NCI-H1694 (cell line): ENCODE results near the gene WDFY1.
"Not testable (repeated sequence)": the region's sequence is repeated elsewhere in the genome, so short reads cannot be mapped to it uniquely, and the experiment has no call there.

Experiments used
- DNase-seq: peaks from one replicate; lab custom pipeline; 2025; lab: John Stamatoyannopoulos, UW

The WDFY1 gene

DNA sequence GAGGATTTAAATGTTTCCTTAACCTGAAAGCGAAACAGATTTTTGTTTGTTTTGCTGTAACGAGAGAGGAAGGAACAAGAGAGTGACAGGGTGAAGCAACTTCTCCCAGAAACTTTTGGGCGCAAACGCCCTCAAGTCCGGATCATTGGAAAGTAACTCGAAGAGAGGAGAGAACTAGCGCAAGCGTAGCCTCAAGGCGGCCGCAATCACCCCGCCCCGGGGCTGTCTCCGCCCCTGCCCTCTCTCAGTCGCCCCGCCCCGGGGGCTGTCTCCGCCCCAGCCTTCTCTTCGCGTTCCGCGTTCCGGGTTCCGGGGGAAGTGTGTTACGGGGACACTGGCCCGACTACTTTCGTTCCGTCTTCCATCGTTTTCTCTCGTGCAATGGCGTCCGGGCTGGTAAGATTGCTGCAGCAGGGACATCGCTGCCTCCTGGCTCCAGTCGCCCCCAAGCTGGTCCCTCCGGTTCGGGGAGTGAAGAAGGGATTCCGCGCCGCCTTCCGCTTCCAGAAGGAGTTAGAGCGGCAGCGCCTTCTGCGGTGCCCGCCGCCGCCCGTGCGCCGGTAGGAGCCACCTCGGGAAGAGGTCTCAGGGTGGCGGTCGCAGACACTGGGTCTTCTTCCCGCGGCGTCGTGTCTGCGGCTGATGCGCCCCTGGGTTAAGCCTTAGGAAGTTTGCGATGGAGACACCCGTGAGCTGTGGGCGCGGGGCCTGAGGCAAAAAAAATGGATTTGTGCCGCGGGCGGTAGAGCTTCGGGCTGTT is 12.1 kb upstream of the WDFY1 start, which contains the start of gene MRPL44:
Gene MRPL44 (plus strand): TSS at position 372 of the 760 bp plus-strand sequence. CDS start 10 bp downstream, at position 382.
- peak; percentile 89 for DNase-seq

DNA sequence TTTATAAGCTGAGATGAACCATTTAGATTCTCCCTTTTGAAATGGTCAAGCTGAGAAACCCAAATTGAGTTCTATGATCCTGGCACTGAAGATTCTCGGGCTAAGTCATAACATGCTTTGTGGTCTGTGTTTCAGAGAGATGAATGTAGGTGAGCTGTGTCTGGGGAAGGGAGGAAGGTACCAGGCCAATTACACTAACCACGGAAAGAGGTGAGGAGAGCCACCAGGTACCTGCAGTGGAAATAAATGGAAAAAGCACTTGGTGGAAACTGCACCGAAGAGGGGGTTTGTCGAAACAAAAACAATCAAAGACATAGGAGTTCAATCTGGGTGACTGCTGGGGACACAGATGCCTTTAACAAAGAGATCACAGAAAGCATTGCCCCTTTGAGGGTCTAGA is 11.2 kb upstream of the WDFY1 start:
- DNase-seq = no peak

DNA sequence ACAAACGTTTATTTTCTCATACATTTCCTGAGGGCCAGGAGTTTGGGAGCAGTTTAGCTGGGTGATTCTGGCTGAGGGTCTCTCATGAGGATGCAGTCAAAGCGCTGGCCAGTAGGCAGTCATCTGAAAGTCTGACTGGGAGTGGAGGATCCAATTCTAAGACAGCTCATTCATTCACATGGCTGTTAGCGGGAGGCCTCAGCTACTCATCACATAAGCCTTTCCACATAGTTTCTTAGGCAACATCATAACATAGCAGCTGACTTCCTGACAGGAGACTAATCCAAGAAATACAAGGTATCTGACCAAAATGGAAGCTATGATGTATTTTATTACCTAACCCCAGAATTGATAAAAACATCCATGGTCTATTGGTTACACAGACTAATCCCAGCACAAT is 9.3 kb upstream of the WDFY1 start:
- DNase-seq = no peak

DNA sequence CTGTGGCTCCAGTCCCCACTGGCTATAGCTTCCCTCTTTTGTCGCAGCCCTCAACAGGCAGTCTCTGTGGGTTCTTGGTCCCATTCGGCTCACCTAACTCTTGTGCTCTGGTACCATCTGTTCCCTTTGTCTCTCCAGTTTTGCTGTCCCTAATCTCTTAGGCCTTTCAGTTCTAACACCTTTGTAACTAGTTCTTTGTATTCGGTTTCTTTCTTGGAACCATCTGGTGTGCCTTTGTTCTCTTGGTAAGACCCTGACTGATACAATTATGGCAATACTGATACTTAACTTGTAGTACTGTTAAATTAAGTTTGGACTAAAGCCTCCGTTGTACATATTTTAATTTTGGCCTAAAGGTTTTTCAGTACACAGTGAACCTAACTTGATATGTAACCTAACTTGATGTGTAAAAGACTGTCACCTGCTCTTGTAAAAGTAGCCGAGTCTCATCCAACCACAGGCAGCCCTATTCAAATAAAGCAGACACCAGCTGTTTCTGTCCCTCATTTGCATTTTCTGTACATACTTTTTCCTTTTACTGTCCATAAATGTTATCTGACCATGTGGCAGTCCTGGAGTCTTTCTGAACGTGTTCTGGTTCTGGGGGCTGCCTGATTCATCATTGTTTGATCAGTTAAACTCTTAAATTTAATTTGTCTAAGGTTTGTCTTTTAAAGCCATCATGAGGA is 7.3 kb upstream of the WDFY1 start:
- DNase-seq = no peak

DNA sequence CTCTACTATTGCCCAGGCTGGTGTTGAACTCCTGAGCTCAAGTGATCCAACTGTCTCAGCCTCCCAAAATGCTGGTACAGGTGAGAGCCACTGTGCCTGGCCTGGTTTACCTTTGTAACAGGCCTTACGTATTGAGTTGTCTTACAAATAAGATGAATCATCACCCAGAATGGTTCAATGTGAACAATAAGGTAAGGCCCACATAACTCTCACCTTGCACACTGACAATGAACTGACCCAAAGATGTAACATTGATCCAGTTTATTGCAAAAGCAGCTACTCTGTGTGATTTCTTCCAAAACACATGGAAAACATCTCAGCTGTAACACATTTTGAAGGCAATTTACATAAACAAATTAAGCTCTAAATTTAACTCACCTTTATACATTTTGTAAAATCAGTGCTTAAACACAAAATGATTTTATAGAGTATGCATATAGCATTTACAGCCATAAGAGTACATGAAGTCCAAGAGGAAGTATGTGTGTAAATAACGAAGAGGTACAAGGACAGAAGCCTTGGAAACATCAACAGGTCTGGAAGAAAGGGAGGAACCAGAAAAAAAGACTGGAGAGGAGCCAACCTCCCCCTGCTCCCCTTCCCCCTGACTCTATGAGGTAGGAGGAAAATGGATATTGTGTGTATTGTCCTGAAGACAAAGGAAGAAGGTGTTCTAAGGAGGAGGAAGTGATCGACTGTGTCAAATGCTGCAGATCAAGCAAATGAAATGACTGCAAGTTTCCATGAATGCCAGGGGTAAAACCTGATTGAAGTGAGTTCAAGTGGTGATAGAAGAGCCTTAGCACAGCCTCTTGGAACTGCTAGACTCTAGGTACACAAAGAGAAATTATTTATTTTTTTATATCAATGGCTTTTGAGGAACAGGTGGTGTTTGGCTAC is 5.6 kb upstream of the WDFY1 start:
- no peak for DNase-seq

DNA sequence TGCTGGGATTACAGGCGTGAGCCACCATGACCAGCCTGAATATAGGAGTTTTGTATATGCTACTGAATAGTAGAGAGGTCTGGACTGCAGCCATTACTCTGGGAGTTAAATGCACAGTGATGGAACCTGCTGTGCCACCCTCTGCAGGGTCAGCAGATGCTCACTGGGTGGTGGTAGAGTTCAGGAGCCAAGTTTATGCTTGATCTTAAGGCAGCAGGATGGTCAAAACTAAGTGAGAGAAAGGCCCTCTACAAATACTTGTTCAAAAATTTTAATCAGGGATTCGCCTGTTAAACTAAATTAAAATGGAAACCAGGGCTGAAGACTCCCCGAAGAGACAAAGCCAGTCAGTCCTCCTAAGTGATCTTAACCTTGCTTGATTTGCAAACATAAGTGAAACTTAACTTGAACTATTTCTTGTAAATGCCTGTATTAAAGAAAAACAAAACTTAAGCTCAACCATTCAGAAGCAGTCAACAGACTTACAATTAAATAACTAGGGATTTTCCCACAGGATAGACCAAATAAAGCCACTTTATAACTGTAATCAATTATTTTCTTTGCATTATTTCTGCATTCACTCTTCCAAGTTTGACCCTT is 4.2 kb upstream of the WDFY1 start:
- DNase-seq = no peak

DNA sequence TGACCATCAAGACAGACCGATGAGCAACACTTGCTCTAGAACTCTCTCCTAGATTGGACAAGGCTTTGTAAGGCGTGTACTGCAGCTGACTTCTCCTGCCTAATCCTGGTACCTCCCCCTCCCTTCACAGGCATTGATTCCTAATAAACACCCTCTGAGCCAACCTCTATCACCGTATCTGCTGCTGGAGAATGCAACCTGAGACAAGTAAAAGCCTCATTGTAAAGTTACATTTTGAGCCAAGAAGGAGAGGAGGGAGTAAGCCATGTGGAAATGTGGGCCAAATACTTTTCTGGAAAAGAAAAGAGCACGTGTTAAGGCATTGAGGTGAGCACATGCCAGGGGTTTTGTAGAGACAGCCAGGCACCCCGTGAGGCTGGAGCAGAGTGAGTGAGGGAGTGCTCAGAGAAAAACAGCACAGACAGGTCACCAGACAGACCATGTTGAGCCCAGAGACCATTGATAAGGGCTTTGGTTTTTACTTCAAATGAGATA is 2.6 kb upstream of the WDFY1 start:
- DNase-seq = no peak

DNA sequence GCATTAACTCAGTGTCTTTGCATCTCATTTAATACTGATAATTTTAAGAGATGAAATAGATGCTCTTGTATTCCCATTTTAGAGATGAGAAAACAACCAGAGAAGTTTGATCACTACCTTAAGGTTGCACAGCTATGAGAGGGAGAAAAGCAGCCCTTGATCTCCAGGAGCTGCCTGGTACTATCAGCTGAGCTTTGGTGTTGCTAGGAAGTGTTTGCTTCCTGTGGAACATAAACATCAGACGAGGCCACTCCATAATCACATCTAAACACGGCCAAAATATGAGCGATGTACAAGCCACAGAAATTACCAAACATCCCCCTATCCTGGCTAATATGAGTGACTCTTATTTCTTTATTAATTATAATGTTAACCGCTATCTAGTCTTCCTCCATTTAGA is 620 bp upstream of the WDFY1 start:
- DNase-seq = no peak

DNA sequence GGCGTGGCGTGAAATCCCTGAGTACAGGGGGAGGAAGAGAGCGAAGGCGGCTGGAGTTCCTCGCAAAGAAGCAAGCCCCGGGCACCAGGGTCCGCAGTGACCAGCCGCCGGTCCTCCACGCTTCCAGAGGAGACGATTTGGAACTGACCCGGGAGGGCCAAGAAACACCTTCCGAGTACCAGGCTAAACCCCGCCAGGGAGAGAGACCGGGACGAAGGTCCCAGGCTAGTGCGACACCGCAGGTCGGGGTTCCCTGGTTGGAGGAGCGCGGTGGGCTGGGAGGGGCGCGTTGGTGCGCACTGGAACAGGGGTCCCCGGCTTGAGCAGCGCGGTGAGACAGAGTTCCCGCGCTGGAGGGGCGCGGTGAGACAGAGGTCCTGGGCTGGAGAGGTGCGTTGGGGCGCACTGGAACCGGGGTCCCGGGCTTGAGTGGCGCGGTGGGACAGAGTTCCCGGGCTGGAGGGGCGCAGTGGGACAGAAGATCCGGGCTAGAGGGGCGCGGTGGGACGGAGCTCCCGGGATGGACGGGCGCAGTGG is 901 bp downstream of the WDFY1 start:
- no peak for DNase-seq

DNA sequence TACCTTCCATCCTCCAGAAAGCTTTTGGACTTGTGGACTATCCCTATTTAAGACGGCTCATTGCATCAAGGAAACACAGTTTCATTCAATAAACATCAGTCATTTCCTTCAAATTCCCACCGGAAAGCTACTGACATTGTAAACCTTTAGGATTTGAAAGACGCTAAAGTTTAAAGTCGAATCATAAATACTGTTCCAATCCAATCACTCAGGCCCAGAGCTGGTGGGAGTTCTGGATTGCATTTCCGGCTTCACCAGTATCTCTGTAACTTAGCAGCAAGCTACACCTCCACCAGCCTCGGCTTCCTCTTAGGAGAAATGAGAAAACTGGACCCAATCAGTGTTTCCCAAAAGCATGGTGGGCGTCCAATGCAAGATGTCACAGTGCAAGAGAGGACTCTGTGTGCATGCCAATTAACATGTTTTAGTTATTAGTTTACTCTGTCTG is 1.6 kb downstream of the WDFY1 start:
- no peak for DNase-seq

DNA sequence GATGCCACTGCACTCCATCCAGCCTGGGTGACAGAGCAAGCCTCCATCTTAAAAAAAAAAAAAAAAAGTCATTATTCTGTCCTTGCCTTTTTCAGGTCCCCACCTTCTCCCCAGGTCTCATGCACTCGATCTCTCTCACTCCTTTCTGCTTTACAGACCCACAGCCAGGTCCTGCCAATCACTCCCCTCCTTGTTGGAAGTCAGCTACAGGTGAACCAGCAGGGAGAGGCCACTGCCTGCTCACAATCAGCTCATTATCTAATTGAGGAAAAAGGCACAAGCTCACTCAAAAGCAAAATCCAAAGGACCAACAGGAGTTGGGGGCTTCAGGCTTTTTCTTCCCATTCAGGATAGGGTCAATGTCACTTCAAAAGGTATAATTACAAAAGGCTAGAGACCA is 2.0 kb downstream of the WDFY1 start:
- DNase-seq = no peak

DNA sequence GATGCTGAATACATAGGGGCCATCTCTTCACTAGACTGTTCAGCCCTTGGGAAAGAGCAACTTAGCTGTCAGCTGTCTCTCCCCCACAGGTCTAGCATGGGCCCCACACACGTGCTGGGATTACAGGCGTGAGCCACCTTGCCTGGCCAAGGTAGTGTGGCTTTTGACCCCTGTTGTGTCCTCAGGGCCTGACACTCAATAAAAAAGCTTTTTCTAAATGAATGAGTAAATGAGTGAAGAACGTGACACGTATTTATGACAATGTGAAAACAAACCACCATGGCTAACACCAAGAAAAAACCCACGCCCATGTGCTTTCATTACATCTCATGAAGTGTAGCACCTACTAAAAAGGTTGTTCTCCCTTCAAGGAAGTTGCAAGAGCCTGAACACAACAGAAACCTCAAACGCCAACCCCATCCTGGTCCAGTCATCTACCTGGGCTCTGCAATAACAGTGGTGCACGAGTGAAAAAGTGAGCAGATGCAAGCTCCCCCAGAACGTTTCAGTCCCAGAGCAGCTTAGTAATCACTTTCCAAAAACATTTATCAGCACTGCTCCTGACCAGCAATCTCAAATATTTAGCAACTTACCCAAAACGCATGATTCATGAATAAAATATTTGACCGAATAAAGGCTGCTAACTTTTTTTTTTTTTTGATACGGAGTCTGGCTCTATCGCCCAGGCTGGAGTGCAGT is 3.4 kb downstream of the WDFY1 start:
- DNase-seq = no peak

DNA sequence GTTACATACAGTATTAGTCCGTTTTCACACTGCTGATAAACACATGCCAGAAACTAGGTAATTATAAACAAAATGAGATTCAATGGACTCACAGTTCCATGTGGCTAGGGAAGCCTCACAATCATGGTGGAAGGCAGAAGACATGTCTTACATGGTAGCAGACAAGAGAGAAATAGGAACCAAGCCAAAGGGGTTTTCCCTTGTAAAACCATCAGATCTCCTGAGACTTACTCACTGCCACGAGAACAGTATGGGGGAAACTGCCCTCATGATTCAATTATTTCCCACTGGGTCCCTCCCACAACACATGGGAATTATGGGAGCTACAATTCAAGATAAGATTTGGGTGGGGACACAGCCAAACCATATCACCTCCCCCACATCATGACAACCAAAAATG is 5.7 kb downstream of the WDFY1 start:
- DNase-seq = not testable (repeated sequence)

DNA sequence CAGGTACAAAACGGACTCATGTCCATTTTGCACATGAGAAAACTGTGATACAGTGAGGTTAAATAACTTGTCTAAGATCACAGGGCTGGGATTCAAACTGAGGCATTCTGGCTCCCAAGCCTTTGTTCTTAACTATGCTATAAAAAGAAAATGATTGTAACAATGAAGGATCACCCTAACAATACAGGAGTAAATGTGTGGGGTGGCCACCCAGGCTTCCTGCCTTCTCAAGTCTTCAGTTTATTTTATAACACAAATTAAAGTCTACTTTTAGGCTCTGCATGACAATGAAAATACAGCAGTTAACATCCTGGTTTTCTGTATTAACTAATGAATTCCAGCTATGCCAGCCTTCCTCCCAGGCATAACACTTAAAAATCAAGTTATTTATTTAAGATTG is 7.6 kb downstream of the WDFY1 start:
- DNase-seq = no peak

DNA sequence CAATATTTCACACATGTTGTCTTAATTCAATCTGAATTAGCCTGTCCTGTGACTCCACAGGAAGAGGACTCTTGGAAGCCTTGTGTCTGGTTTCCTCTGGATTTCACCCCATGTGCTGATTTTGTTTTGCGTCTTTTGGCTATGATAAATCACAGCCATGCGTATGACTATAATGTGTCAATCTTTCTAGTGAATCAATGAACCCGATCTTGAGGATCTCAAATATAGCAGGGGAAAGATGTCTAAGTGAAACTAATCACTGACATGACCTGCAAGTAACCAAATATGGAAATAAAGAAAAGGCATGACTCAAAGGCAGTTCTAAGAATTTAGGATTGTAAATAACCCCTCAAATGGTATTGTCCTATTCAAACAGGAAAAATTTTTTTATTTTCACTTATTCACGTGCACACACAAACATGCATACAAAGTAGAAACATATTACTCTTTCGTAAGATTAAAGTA is 8.2 kb downstream of the WDFY1 start:
- DNase-seq = no peak

DNA sequence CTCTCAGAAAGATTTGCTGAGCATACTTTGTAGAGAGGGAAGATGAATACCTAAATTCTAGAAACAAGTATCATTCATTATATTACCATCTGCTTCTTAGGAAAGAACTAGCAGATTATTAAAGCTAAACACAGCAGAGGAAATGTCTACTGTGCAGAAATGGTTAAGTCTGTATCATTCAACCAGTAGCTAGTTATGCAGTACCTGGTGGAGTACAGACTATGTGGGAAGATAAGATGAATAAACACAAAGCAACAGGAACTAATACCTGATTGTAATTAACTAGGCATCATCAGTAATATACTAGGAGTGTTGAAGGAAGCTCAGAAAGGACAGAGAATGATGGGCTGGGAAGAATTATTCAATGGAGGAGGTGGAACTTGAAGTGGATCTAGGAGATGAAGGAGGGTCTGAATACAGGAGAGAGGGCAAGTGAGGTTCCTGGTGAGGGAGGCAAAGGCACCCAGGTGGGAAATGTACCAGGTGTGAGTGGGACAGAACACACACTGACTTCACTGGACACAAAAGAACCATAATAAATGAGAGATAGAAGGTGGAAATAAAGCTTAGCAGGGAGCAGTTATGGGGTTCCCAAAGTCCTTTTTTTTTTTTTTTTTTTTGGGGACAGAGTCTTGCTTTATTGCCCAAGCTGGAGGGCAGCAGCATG is 9.5 kb downstream of the WDFY1 start:
- no peak for DNase-seq

DNA sequence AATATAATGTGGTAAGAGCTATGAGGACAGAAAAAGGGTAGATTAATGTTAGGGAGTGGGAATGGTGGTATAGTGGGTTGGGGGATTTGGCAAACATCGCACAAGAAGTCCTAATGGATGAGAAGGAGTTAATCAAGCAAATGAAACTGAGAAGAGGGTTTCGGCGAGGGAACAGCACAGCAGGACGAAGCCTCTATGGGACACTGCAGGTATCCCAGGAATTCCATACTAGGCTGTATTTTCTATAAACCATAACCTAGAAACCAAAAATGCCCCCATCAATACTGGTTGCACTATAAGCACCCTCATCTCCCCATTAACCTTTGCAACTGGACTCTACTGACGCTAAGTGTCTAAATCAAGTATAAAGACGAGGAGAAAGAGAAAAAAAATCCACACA is 10.3 kb downstream of the WDFY1 start:
- DNase-seq = no peak

DNA sequence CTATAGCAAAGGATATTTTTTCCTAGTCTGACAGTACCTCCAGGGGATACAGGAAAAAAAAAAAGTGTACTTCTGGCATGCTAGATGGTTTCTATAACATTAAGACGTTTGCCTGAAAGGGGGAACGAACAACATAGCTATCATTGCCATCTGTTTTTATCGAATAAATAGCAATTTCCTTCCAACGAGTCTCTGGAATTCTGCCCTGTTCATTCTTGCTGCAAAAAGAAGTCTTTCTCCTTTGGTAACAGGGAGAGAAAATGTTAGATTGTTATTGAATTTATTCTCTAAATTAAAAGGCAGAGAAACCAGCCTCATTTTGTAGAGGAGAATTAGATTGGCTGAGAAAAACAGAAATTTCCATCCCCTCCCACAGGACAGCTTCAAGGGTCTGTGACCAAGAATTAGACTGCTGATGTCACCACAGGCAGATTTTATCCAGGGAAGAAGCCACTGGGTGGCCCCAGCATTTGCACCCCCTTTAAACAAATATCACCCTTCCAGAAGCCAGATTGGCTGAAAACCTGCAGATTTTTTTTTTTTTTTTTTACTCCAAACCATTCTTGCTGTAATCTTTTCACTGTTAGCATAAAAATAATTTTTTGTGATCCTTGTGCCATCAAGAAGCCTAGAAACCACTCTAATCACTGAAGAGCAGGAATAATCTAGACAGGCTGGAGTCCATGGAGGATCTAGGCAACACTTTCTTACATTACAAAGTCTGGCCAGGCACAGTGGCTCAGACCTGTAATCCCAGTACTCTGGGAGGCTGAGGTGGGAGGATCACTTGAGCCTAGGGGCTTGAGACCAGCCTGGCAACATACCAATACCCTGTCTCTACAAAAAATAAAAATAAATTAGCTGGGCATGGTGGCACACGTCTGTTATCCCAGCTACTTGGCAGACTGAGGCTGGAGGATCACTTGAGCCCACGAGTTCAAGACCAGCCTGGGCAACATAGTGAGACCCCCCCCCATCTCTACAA is 12.0 kb downstream of the WDFY1 start:
- DNase-seq = no peak
